Measurements from ENCODE around the gene WDR13.
"Not testable (repeated sequence)": the region's sequence is repeated elsewhere in the genome, so short reads cannot be mapped to it uniquely, and the experiment has no call there.

Gene WDR13

GRCh38 chrX:48597353-48598264 lies at the start of gene WDR13:
Gene WDR13, plus strand, starts transcription at chrX:48597492. Its CDS starts 505 bp downstream, at chrX:48597997.
- Mint-ChIP-seq H3K27ac (peak within 1 kb of the TSS; percentile 99), H3K4me3 (peak within 1 kb of the TSS; percentile 98), H3K9me3 (no peaks in the 10 kb centered on the region), H3K36me3 (peaks cover 3% of the 10 kb centered on the region), H3K4me1 (peaks cover 14% of the 10 kb centered on the region), H3K27me3 (no peaks in the 10 kb centered on the region)
- peak; percentile 93 for ATAC-seq

- H3K9me3 Mint-ChIP-seq: no peaks in the 10 kb centered on the region
- ATAC-seq: no peak
- peaks cover 29% of the 10 kb centered on the region for H3K36me3 Mint-ChIP-seq
- no peak overlapping the region for H3K27ac Mint-ChIP-seq
- H3K4me1 Mint-ChIP-seq: no peaks in the 10 kb centered on the region
- H3K4me3 Mint-ChIP-seq: no peak overlapping the region
- H3K27me3 Mint-ChIP-seq: no peaks in the 10 kb centered on the region
Observed at GRCh38 chrX:48548871-48549270, 48.4 kb upstream of the WDR13 start.

DNA sequence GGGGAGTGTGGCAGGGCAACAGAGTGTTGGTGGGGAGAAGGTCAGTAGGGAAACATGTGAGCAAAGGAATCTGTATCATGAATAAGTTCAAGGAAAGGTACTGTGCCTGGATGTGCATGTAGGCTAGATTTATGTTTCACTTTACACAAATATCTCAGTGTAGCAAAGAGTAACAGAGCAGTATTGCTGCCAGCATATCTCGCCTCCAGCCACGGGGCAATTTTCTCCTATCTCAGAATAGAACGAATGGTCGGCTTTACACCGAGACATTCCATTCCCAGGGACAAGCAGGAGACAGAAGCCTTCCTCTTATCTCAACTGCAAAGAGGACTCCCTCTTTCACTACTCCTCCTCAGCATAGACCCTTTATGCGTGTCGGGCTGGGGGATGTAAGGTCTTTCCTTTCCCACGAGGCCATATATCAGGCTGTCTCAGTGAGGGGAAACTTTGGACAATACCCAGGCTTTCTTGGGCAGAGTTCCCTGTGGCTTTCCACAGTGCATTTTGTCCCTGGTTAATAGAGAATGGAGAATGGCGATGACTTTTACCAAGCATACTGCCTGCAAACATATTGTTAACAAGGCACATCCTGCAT lies 41.5 kb upstream of the WDR13 start:
- H3K9me3 Mint-ChIP-seq: not testable (repeated sequence)
- peaks cover 34% of the 10 kb centered on the region for H3K36me3 Mint-ChIP-seq

DNA sequence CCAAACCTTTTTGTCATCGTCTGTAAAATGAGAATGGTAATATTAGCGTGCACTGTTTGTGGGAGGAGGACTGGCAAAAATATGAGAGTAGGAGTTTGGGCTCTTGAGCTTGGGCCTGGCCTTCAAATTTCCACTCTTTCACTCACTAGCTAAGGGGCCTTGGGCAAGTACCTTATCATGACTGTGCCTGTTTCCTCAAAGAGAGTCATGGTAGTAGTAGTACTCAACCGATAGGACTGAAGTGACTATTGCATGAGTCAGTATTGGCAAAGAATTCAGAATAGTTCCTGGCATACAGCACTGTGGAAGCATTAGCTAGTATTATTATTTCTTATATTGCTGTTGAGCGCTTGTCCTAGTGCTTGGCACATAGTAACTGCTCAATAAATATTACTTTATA lies 39.0 kb upstream of the WDR13 start:
- Mint-ChIP-seq H3K36me3 (peaks cover 35% of the 10 kb centered on the region), H3K27me3 (no peaks in the 10 kb centered on the region), H3K9me3 (no peaks in the 10 kb centered on the region), H3K4me1 (no peaks in the 10 kb centered on the region), H3K4me3 (no peak overlapping the region), H3K27ac (no peak overlapping the region)
- no peak for ATAC-seq

More for the DNA sequence above, 41.5 kb upstream of the WDR13 start:
- not testable (repeated sequence) for H3K27me3 Mint-ChIP-seq, H3K4me1 Mint-ChIP-seq, ATAC-seq, H3K27ac Mint-ChIP-seq, H3K4me3 Mint-ChIP-seq

DNA sequence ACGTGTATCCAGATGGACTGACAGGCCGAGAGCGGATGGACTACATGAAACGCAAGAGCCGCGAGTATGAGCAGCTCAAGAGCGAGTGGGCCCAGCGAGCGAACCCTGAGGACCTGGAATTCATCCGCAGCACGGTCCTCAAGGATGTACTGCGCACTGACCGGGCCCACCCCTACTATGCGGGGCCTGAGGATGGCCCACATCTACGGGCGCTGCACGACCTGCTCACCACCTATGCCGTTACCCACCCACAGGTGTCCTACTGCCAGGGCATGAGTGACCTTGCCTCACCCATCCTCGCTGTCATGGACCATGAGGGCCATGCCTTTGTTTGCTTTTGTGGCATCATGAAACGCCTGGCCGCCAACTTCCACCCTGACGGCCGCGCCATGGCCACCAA lies 37.7 kb upstream of the WDR13 start:
- ATAC-seq: no peak
- Mint-ChIP-seq H3K27me3 (no peaks in the 10 kb centered on the region), H3K36me3 (peaks cover 32% of the 10 kb centered on the region), H3K27ac (no peak overlapping the region), H3K9me3 (no peaks in the 10 kb centered on the region), H3K4me3 (no peak overlapping the region), H3K4me1 (no peaks in the 10 kb centered on the region)

DNA sequence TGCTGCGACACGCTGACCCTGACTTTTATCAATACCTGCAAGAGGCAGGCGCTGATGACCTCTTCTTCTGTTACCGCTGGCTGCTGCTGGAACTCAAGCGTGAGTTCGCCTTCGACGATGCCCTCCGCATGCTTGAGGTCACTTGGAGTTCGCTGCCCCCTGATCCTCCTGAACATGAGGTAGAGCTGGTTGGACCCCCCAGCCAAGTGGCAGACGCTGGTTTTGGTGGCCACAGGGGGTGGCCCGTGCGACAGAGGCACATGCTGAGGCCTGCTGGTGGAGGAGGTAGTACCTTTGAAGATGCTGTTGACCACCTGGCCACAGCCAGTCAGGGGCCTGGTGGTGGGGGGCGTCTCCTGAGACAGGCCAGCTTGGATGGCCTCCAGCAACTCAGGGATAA lies 37.2 kb upstream of the WDR13 start:
- Mint-ChIP-seq H3K27me3 (no peaks in the 10 kb centered on the region), H3K4me1 (no peaks in the 10 kb centered on the region), H3K27ac (no peak overlapping the region), H3K9me3 (no peaks in the 10 kb centered on the region), H3K4me3 (no peak overlapping the region), H3K36me3 (peaks cover 27% of the 10 kb centered on the region)
- ATAC-seq: no peak

DNA sequence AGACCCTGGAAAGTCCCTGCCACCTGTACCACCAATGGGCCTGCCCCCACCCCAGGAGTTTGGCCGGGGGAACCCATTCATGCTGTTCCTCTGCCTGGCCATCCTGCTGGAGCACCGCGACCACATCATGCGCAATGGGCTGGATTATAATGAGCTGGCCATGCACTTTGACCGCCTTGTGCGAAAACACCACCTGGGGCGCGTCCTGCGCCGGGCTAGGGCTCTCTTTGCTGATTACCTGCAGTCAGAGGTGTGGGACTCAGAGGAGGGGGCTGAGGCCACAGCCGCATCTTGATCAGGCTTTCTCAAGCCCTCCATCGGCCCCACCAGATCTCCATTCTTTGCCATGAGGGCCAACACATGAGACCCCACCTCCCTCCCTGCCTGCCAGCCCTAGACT lies 36.6 kb upstream of the WDR13 start:
- Mint-ChIP-seq H3K4me1 (no peaks in the 10 kb centered on the region), H3K27ac (peak overlapping the region; percentile 32), H3K9me3 (no peaks in the 10 kb centered on the region), H3K4me3 (no peak overlapping the region), H3K27me3 (no peaks in the 10 kb centered on the region), H3K36me3 (peaks cover 21% of the 10 kb centered on the region)
- ATAC-seq: no peak

DNA sequence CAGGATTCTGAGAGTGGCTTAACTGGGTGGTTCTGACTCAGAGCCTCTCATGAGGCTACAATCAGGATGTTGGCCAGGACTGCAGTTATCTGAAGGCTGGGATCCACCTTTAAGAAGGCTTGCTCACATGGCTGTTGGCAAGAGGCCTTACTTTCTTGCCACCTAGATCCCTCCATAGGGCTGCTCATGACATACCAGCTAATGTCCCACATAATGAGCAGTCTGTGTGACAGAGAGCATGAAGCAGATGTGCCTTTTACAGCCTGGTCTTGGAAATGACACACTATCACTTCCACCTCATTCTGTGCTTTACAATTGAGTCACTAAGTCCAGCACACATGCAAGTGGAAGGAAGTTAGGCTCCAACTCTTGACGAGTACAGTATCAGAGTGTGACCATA lies 27.3 kb upstream of the WDR13 start:
- Mint-ChIP-seq H3K4me3 (no peak overlapping the region), H3K27ac (peak overlapping the region; percentile 17), H3K36me3 (peaks cover 4% of the 10 kb centered on the region), H3K9me3 (no peaks in the 10 kb centered on the region), H3K4me1 (peaks cover 12% of the 10 kb centered on the region), H3K27me3 (no peaks in the 10 kb centered on the region)
- peak; percentile 58 for ATAC-seq

DNA sequence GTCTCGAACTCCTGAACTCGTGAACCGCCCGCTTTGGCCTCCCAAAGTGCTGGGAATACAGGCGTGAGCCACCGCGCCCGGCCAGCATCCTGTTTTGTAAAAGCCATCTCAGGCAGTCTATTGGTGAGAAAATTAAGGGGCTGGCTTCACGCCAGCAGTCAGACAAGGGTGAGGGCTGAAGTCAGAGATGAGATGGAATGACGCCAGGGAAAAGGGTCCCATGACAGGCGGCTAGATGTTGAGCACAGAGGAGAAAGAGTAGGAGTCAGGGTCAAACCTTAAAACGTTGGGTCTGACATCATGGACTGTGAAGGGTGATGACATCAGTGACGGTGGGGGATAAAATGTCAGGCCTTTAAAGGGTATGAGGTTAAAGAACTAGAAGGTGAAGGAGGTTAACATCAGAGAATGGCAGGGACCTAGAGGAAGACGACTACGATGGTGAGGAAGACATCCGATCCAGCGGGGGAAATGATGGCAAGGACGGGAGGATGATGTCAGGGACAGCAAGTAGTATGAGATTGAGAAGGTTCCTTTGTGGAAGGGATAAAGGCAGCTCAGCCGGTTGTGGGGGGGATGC lies 23.5 kb upstream of the WDR13 start:
- H3K4me1 Mint-ChIP-seq: peaks cover 24% of the 10 kb centered on the region
- H3K9me3 Mint-ChIP-seq: no peaks in the 10 kb centered on the region
- peak; percentile 1 for ATAC-seq
- peak overlapping the region; percentile 98 for H3K4me3 Mint-ChIP-seq
- peaks cover 32% of the 10 kb centered on the region for H3K36me3 Mint-ChIP-seq
- peak overlapping the region; percentile 100 for H3K27ac Mint-ChIP-seq
- H3K27me3 Mint-ChIP-seq: no peaks in the 10 kb centered on the region

DNA sequence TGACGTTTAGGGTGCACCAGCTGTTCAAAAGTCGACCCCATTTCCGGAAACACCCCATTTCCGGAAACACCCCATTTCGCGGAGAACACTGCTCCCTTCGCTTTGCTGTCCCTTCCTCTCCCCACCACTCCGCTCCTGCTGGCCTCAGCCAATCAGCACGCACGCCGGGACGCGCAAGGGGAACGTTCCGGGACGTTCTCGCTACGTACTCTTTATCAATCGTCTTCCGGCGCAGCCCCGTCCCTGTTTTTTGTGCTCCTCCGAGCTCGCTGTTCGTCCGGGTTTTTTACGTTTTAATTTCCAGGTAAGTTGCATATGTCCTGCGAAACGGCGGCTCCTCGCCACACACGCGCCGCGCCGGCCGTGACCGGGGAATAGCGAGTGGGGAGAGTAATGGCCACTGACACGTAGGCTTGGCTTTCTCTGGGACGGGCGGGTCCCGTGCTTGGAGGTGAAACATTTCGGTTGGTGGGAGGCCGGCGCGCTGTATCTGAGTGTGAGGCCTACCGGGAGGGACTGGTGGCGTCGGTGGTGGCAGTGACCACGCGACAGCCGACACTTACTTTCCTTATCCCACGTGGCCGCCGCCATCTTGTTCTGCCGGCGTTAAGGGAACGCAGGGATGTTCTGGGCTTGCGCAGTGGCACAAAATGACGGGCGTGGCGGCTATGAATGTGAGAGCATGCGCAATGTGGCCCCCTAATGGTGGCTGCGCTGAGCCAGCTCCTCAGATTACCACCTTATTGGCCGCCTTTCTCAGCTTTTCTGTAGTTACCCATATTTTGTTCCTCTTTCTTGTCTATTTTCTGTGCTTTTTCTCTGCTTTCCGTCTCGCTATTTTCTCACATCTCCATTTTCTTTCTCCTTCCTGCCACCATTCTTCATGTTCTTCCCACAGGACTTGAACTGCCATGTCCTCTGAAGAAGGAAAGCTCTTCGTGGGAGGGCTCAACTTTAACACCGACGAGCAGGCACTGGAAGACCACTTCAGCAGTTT lies 22.7 kb upstream of the WDR13 start, which contains the start of gene RBM3:
RBM3 (plus strand) TSS at position 215 of the 997 bp plus-strand sequence; CDS start at position 912, 697 bp downstream.
- peak; percentile 98 for ATAC-seq
- Mint-ChIP-seq H3K9me3 (no peaks in the 10 kb centered on the region), H3K36me3 (peaks cover 40% of the 10 kb centered on the region), H3K27ac (peak within 1 kb of the TSS; percentile 100), H3K27me3 (no peaks in the 10 kb centered on the region), H3K4me3 (peak within 1 kb of the TSS; percentile 98), H3K4me1 (peaks cover 29% of the 10 kb centered on the region)

DNA sequence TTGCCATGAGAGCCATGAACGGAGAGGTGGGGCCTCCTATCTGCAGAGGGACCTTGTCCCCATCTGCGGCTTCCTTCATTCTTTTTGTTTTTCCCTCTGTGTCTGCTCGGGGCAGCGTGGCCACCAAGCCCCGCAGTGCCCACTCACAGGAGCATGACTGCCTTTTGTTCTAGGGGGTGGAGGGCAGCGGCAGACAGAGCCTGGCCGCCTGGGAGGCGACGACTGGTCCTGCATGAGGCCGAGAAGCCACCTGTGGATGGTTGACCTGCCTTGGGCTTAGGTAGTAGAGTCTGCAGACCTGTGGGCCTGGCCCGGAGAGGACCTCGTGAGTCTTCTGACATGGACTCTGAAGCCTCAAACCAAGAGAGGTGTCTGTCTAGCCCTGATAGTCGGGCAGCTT lies 21.6 kb upstream of the WDR13 start:
- H3K9me3 Mint-ChIP-seq: no peaks in the 10 kb centered on the region
- no peak for ATAC-seq
- peak overlapping the region; percentile 100 for H3K27ac Mint-ChIP-seq
- H3K27me3 Mint-ChIP-seq: no peaks in the 10 kb centered on the region
- H3K36me3 Mint-ChIP-seq: peaks cover 46% of the 10 kb centered on the region
- peaks cover 33% of the 10 kb centered on the region for H3K4me1 Mint-ChIP-seq
- H3K4me3 Mint-ChIP-seq: peak overlapping the region; percentile 98

- ATAC-seq: no peak
- H3K27me3 Mint-ChIP-seq: no peaks in the 10 kb centered on the region
- peak overlapping the region; percentile 100 for H3K27ac Mint-ChIP-seq
- H3K4me3 Mint-ChIP-seq: peak overlapping the region; percentile 98
- H3K4me1 Mint-ChIP-seq: peaks cover 33% of the 10 kb centered on the region
- no peaks in the 10 kb centered on the region for H3K9me3 Mint-ChIP-seq
- peaks cover 46% of the 10 kb centered on the region for H3K36me3 Mint-ChIP-seq
Observed at GRCh38 chrX:48576108-48576507, 21.2 kb upstream of the WDR13 start.

- no peak overlapping the region for H3K4me3 Mint-ChIP-seq
- H3K4me1 Mint-ChIP-seq: peaks cover 24% of the 10 kb centered on the region
- peaks cover 46% of the 10 kb centered on the region for H3K36me3 Mint-ChIP-seq
- H3K9me3 Mint-ChIP-seq: no peaks in the 10 kb centered on the region
- H3K27me3 Mint-ChIP-seq: no peaks in the 10 kb centered on the region
- no peak for ATAC-seq
- no peak overlapping the region for H3K27ac Mint-ChIP-seq
Observed at GRCh38 chrX:48578661-48579128, 18.6 kb upstream of the WDR13 start.

- ATAC-seq: no peak
- Mint-ChIP-seq H3K27me3 (no peaks in the 10 kb centered on the region), H3K4me1 (peaks cover 21% of the 10 kb centered on the region), H3K9me3 (no peaks in the 10 kb centered on the region), H3K4me3 (no peak overlapping the region), H3K27ac (no peak overlapping the region), H3K36me3 (peaks cover 46% of the 10 kb centered on the region)
Observed at GRCh38 chrX:48579259-48579658, 18.0 kb upstream of the WDR13 start.

All from stimulated activated memory B cell treated with anti-CD40 and anti-IgM and Interleukin-4, amounts not matched to agents 10 μg/mL and 1 μg/mL and 100 μg/mL, for 72 hours (primary cell).